ENCODE results near the gene ITGB6. TPM values are rescaled to one million over a fixed set of nuclear protein-coding genes. Genes with fewer than 3 reads are reported as not detected.
"Not testable (repeated sequence)": the region's sequence is repeated elsewhere in the genome, so short reads cannot be mapped to it uniquely, and the experiment has no call there.

The ITGB6 gene
- total and polyA plus RNA-seq, 4 donors = 0.06 to 1.4 (median 0.25) TPM

- H3K27me3 ChIP-seq (ENCODE audit: control insufficient read depth, insufficient read depth, low read length) = no peaks in the 10 kb centered on the region
- H3K9me3 ChIP-seq (ENCODE audit: control insufficient read depth, insufficient read depth, low read length) = no peaks in the 10 kb centered on the region
- no peak overlapping the region for H3K27ac ChIP-seq (ENCODE audit: low read depth, low read length)
- H3K4me3 ChIP-seq (ENCODE audit: low read depth, low read length) = no peak overlapping the region
- peaks cover 4% of the 10 kb centered on the region for H3K4me1 ChIP-seq (ENCODE audit: control insufficient read depth, insufficient read depth, low read length)
- DNase-seq (ENCODE audit: low read depth in 4 of 6, low spot score in 6 of 6) = no peak
- H3K36me3 ChIP-seq (ENCODE audit: control insufficient read depth, insufficient read depth, low read length) = no peaks in the 10 kb centered on the region
- WGBS (ENCODE audit: insufficient coverage) = no CpG with 5 or more reads among the region's 3 CpGs
These were observed 67.3 kb downstream of the ITGB6 start for GRCh38 chr2:160132761-160133160.

GRCh38 chr2:160126756-160127155 lies 73.3 kb downstream of the ITGB6 start:
- Histone ChIP-seq H3K4me3 (ENCODE audit: low read depth, low read length) (no peak overlapping the region), H3K27ac (ENCODE audit: low read depth, low read length) (no peak overlapping the region), H3K4me1 (ENCODE audit: control insufficient read depth, insufficient read depth, low read length) (no peaks in the 10 kb centered on the region), H3K9me3 (ENCODE audit: control insufficient read depth, insufficient read depth, low read length) (no peaks in the 10 kb centered on the region), H3K36me3 (ENCODE audit: control insufficient read depth, insufficient read depth, low read length) (no peaks in the 10 kb centered on the region), H3K27me3 (ENCODE audit: control insufficient read depth, insufficient read depth, low read length) (no peaks in the 10 kb centered on the region)
- no peak for DNase-seq (ENCODE audit: low read depth in 4 of 6, low spot score in 6 of 6)
- WGBS (ENCODE audit: insufficient coverage) = 83% methylated on average over 1 of the region's 2 CpGs

GRCh38 chr2:160126315-160126714 lies 73.8 kb downstream of the ITGB6 start:
- Histone ChIP-seq H3K4me1 (ENCODE audit: control insufficient read depth, insufficient read depth, low read length) (no peaks in the 10 kb centered on the region), H3K36me3 (ENCODE audit: control insufficient read depth, insufficient read depth, low read length) (no peaks in the 10 kb centered on the region), H3K27ac (ENCODE audit: low read depth, low read length) (no peak overlapping the region), H3K27me3 (ENCODE audit: control insufficient read depth, insufficient read depth, low read length) (no peaks in the 10 kb centered on the region), H3K4me3 (ENCODE audit: low read depth, low read length) (no peak overlapping the region), H3K9me3 (ENCODE audit: control insufficient read depth, insufficient read depth, low read length) (no peaks in the 10 kb centered on the region)
- WGBS (ENCODE audit: insufficient coverage) = 91% methylated on average over 7 of the region's 12 CpGs
- no peak for DNase-seq (ENCODE audit: low read depth in 4 of 6, low spot score in 6 of 6)

- 68% methylated on average over 3 of the region's 6 CpGs for WGBS (ENCODE audit: insufficient coverage)
- no peak for DNase-seq (ENCODE audit: low read depth in 4 of 6, low spot score in 6 of 6)
- no peaks in the 10 kb centered on the region for H3K27me3 ChIP-seq (ENCODE audit: control insufficient read depth, insufficient read depth, low read length)
- H3K4me3 ChIP-seq (ENCODE audit: low read depth, low read length) = no peak overlapping the region
- no peaks in the 10 kb centered on the region for H3K4me1 ChIP-seq (ENCODE audit: control insufficient read depth, insufficient read depth, low read length)
- H3K36me3 ChIP-seq (ENCODE audit: control insufficient read depth, insufficient read depth, low read length) = no peaks in the 10 kb centered on the region
- H3K9me3 ChIP-seq (ENCODE audit: control insufficient read depth, insufficient read depth, low read length) = no peaks in the 10 kb centered on the region
- H3K27ac ChIP-seq (ENCODE audit: low read depth, low read length) = no peak overlapping the region
These were observed 74.2 kb downstream of the ITGB6 start for GRCh38 chr2:160125828-160126227.

- no CpG with 5 or more reads among the region's 2 CpGs for WGBS (ENCODE audit: insufficient coverage)
- Histone ChIP-seq H3K27ac (ENCODE audit: low read depth, low read length) (no peak overlapping the region), H3K4me3 (ENCODE audit: low read depth, low read length) (no peak overlapping the region), H3K4me1 (ENCODE audit: control insufficient read depth, insufficient read depth, low read length) (no peaks in the 10 kb centered on the region), H3K9me3 (ENCODE audit: control insufficient read depth, insufficient read depth, low read length) (no peaks in the 10 kb centered on the region), H3K36me3 (ENCODE audit: control insufficient read depth, insufficient read depth, low read length) (no peaks in the 10 kb centered on the region), H3K27me3 (ENCODE audit: control insufficient read depth, insufficient read depth, low read length) (no peaks in the 10 kb centered on the region)
- no peak for DNase-seq (ENCODE audit: low read depth in 4 of 6, low spot score in 6 of 6)
These were observed 74.7 kb downstream of the ITGB6 start for GRCh38 chr2:160125366-160125765.

- H3K36me3 ChIP-seq (ENCODE audit: control insufficient read depth, insufficient read depth, low read length) = no peaks in the 10 kb centered on the region
- no peak overlapping the region for H3K27ac ChIP-seq (ENCODE audit: low read depth, low read length)
- 100% methylated on average over 1 of the region's 1 CpG for WGBS (ENCODE audit: insufficient coverage)
- no peaks in the 10 kb centered on the region for H3K9me3 ChIP-seq (ENCODE audit: control insufficient read depth, insufficient read depth, low read length)
- no peak for DNase-seq (ENCODE audit: low read depth in 4 of 6, low spot score in 6 of 6)
- no peaks in the 10 kb centered on the region for H3K27me3 ChIP-seq (ENCODE audit: control insufficient read depth, insufficient read depth, low read length)
- H3K4me3 ChIP-seq (ENCODE audit: low read depth, low read length) = no peak overlapping the region
- H3K4me1 ChIP-seq (ENCODE audit: control insufficient read depth, insufficient read depth, low read length) = no peaks in the 10 kb centered on the region
These were observed 75.5 kb downstream of the ITGB6 start for GRCh38 chr2:160124571-160124970.

GRCh38 chr2:160114721-160115120 lies 85.4 kb downstream of the ITGB6 start:
- not testable (repeated sequence) for H3K4me1 ChIP-seq (ENCODE audit: control insufficient read depth, insufficient read depth, low read length); H3K9me3 ChIP-seq (ENCODE audit: control insufficient read depth, insufficient read depth, low read length); H3K4me3 ChIP-seq (ENCODE audit: low read depth, low read length); H3K27ac ChIP-seq (ENCODE audit: low read depth, low read length); DNase-seq (ENCODE audit: low read depth in 4 of 6, low spot score in 6 of 6); H3K27me3 ChIP-seq (ENCODE audit: control insufficient read depth, insufficient read depth, low read length); H3K36me3 ChIP-seq (ENCODE audit: control insufficient read depth, insufficient read depth, low read length)
- WGBS (ENCODE audit: insufficient coverage) = 100% methylated on average over 4 of the region's 8 CpGs

GRCh38 chr2:160114020-160114419 lies 86.1 kb downstream of the ITGB6 start:
- no peak for DNase-seq (ENCODE audit: low read depth in 4 of 6, low spot score in 6 of 6)
- H3K9me3 ChIP-seq (ENCODE audit: control insufficient read depth, insufficient read depth, low read length) = no peaks in the 10 kb centered on the region
- H3K27ac ChIP-seq (ENCODE audit: low read depth, low read length) = no peak overlapping the region
- H3K4me3 ChIP-seq (ENCODE audit: low read depth, low read length) = no peak overlapping the region
- H3K27me3 ChIP-seq (ENCODE audit: control insufficient read depth, insufficient read depth, low read length) = no peaks in the 10 kb centered on the region
- no CpG with 5 or more reads among the region's 3 CpGs for WGBS (ENCODE audit: insufficient coverage)
- H3K36me3 ChIP-seq (ENCODE audit: control insufficient read depth, insufficient read depth, low read length) = no peaks in the 10 kb centered on the region
- H3K4me1 ChIP-seq (ENCODE audit: control insufficient read depth, insufficient read depth, low read length) = no peaks in the 10 kb centered on the region

GRCh38 chr2:160111951-160112798 lies 87.9 kb downstream of the ITGB6 start:
- H3K27ac ChIP-seq (ENCODE audit: low read depth, low read length) = no peak overlapping the region
- no peaks in the 10 kb centered on the region for H3K4me1 ChIP-seq (ENCODE audit: control insufficient read depth, insufficient read depth, low read length)
- no peak for DNase-seq (ENCODE audit: low read depth in 4 of 6, low spot score in 6 of 6)
- 79% methylated on average over 5 of the region's 8 CpGs for WGBS (ENCODE audit: insufficient coverage)
- H3K27me3 ChIP-seq (ENCODE audit: control insufficient read depth, insufficient read depth, low read length) = no peaks in the 10 kb centered on the region
- no peaks in the 10 kb centered on the region for H3K9me3 ChIP-seq (ENCODE audit: control insufficient read depth, insufficient read depth, low read length)
- no peak overlapping the region for H3K4me3 ChIP-seq (ENCODE audit: low read depth, low read length)
- H3K36me3 ChIP-seq (ENCODE audit: control insufficient read depth, insufficient read depth, low read length) = no peaks in the 10 kb centered on the region

- H3K27ac ChIP-seq (ENCODE audit: low read depth, low read length) = no peak overlapping the region
- H3K36me3 ChIP-seq (ENCODE audit: control insufficient read depth, insufficient read depth, low read length) = no peaks in the 10 kb centered on the region
- H3K27me3 ChIP-seq (ENCODE audit: control insufficient read depth, insufficient read depth, low read length) = no peaks in the 10 kb centered on the region
- no peak overlapping the region for H3K4me3 ChIP-seq (ENCODE audit: low read depth, low read length)
- no peak for DNase-seq (ENCODE audit: low read depth in 4 of 6, low spot score in 6 of 6)
- H3K4me1 ChIP-seq (ENCODE audit: control insufficient read depth, insufficient read depth, low read length) = no peaks in the 10 kb centered on the region
- 100% methylated on average over 1 of the region's 7 CpGs for WGBS (ENCODE audit: insufficient coverage)
- H3K9me3 ChIP-seq (ENCODE audit: control insufficient read depth, insufficient read depth, low read length) = no peaks in the 10 kb centered on the region
These were observed 89.3 kb downstream of the ITGB6 start for GRCh38 chr2:160110674-160111239.

Data from spinal cord (tissue), 10 donors.